Measurements from ENCODE around the gene TMEM202.
A peak's percentile ranks its signal among the peaks of the same experiment; 100 is the strongest.

TMEM202 gene

GRCh38 chr15:72369964-72370363 is 28.1 kb upstream of the TMEM202 start:
- Histone ChIP-seq H3K4me3 (ENCODE audit: low read length) (no peak overlapping the region), H3K27me3 (replicated peaks; ENCODE audit: insufficient read depth, low read length) (no peaks in the 10 kb centered on the region), H3K79me2 (ENCODE audit: low read length) (peaks cover 87% of the 10 kb centered on the region), H2AFZ (ENCODE audit: low read length) (no peak overlapping the region), H3K36me3 (replicated peaks; ENCODE audit: insufficient read depth, low read length) (no peaks in the 10 kb centered on the region), H3K4me1 (ENCODE audit: low read length) (peaks cover 8% of the 10 kb centered on the region; the same call in 1 of the 2 replicates), H3K9ac (ENCODE audit: low read length) (no peak overlapping the region), H3K9me3 (replicated peaks; ENCODE audit: insufficient read depth, low read length) (no peaks in the 10 kb centered on the region), H3K9me2 (replicated peaks; ENCODE audit: insufficient read depth, low read length) (no peaks in the 10 kb centered on the region), H3K4me2 (ENCODE audit: low read depth, low read length) (no peak overlapping the region), H3K27ac (ENCODE audit: low read length) (no peak overlapping the region), H4K20me1 (ENCODE audit: insufficient read depth, low read length) (no peaks in the 10 kb centered on the region), H3F3A (ENCODE audit: insufficient read depth, low read length) (no peaks in the 10 kb centered on the region; the same call in 1 of the 2 replicates)
- no peak for DNase-seq
- TF ChIP-seq CTCF (IDR thresholded peaks at IDR 0.05; ENCODE audit: low read length) = no peak
- no peak for TF ChIP-seq EZH2phosphoT487 (IDR thresholded peaks at IDR 0.05; ENCODE audit: low read length)
- no peak for TF ChIP-seq EZH2 (optimal IDR thresholded peaks at IDR 0.05; ENCODE audit: low read depth, low read length)

GRCh38 chr15:72372361-72372760 is 25.7 kb upstream of the TMEM202 start:
- H3K79me2 ChIP-seq (ENCODE audit: low read length) = peaks cover 89% of the 10 kb centered on the region
- H3K9me2 ChIP-seq (replicated peaks; ENCODE audit: insufficient read depth, low read length) = no peaks in the 10 kb centered on the region
- H4K20me1 ChIP-seq (ENCODE audit: insufficient read depth, low read length) = no peaks in the 10 kb centered on the region
- no peak overlapping the region for H3K4me2 ChIP-seq (ENCODE audit: low read depth, low read length)
- H3K9me3 ChIP-seq (replicated peaks; ENCODE audit: insufficient read depth, low read length) = no peaks in the 10 kb centered on the region
- no peaks in the 10 kb centered on the region for H3K27me3 ChIP-seq (replicated peaks; ENCODE audit: insufficient read depth, low read length)
- H3K4me3 ChIP-seq (ENCODE audit: low read length) = no peak overlapping the region
- peaks cover 12% of the 10 kb centered on the region for H3K4me1 ChIP-seq (ENCODE audit: low read length)
- TF ChIP-seq EZH2 (optimal IDR thresholded peaks at IDR 0.05; ENCODE audit: low read depth, low read length) = no peak
- H3F3A ChIP-seq (ENCODE audit: insufficient read depth, low read length) = peaks cover 12% of the 10 kb centered on the region
- H3K27ac ChIP-seq (ENCODE audit: low read length) = no peak overlapping the region
- no peaks in the 10 kb centered on the region for H3K36me3 ChIP-seq (replicated peaks; ENCODE audit: insufficient read depth, low read length)
- H3K9ac ChIP-seq (ENCODE audit: low read length) = no peak overlapping the region
- H2AFZ ChIP-seq (ENCODE audit: low read length) = no peak overlapping the region
- DNase-seq = no peak

- H2AFZ ChIP-seq (ENCODE audit: low read length) = peak overlapping the region; percentile 91
- peak overlapping the region; percentile 73; the same call in 1 of the 2 replicates for H3K27ac ChIP-seq (ENCODE audit: low read length)
Measured at GRCh38 chr15:72375501-72375845, 22.6 kb upstream of the TMEM202 start.

More at GRCh38 chr15:72375501-72375845, 22.6 kb upstream of the TMEM202 start:
- no peaks in the 10 kb centered on the region for H3K9me2 ChIP-seq (replicated peaks; ENCODE audit: insufficient read depth, low read length)
- TF ChIP-seq EZH2 (optimal IDR thresholded peaks at IDR 0.05; ENCODE audit: low read depth, low read length) (no peak), CTCF (IDR thresholded peaks at IDR 0.05; ENCODE audit: low read length) (no peak), EZH2phosphoT487 (IDR thresholded peaks at IDR 0.05; ENCODE audit: low read length) (no peak)
- DNase-seq = no peak
- H3K9me3 ChIP-seq (replicated peaks; ENCODE audit: insufficient read depth, low read length) = no peaks in the 10 kb centered on the region
- H3K4me3 ChIP-seq (ENCODE audit: low read length) = peak overlapping the region; percentile 80
- peak overlapping the region; percentile 78 for H3K9ac ChIP-seq (ENCODE audit: low read length)
- H3K4me1 ChIP-seq (ENCODE audit: low read length) = peaks cover 12% of the 10 kb centered on the region
- no peaks in the 10 kb centered on the region for H4K20me1 ChIP-seq (ENCODE audit: insufficient read depth, low read length)
- H3K79me2 ChIP-seq (ENCODE audit: low read length) = peaks cover 60% of the 10 kb centered on the region
- peaks cover 12% of the 10 kb centered on the region for H3F3A ChIP-seq (ENCODE audit: insufficient read depth, low read length)
- H3K4me2 ChIP-seq (ENCODE audit: low read depth, low read length) = peak overlapping the region; percentile 95
- H3K36me3 ChIP-seq (replicated peaks; ENCODE audit: insufficient read depth, low read length) = no peaks in the 10 kb centered on the region
- H3K27me3 ChIP-seq (replicated peaks; ENCODE audit: insufficient read depth, low read length) = no peaks in the 10 kb centered on the region

Data from MM.1S (cell line).